H9 (cell line): ENCODE results near the gene STRN. TPM values are rescaled to one million over a fixed set of nuclear protein-coding genes. Genes with fewer than 3 reads are reported as not detected.

Experiments used
- DNase-seq: peaks from one replicate; pipeline ENCODE4 v3.0.0-alpha.2; 2017
- H2AFZ ChIP-seq: one replicate; pipeline ENCODE4 v1.6.1; 2013; ENCODE audit warnings: mild to moderate bottlenecking, low read length, control low read depth, moderate library complexity
- H2AK5ac ChIP-seq: 2 replicates; pipeline ENCODE4 v1.6.1; 2013; ENCODE audit warnings: low read length, control low read depth, mixed read lengths; ENCODE audit not compliant: insufficient read length
- H2BK120ac ChIP-seq: one replicate; pipeline ENCODE4 v1.6.1; 2013; ENCODE audit warnings: low read depth, mild to moderate bottlenecking, low read length, control low read depth, inconsistent platforms; ENCODE audit not compliant: poor library complexity, severe bottlenecking
- H2BK12ac ChIP-seq: 2 replicates; pipeline ENCODE4 v1.6.1; 2013; ENCODE audit warnings: low read length, control low read depth, mixed read lengths, low read depth; ENCODE audit not compliant: insufficient read length
- H2BK15ac ChIP-seq: 2 replicates; pipeline ENCODE4 v1.6.1; 2013; ENCODE audit warnings: low read depth, low read length, control low read depth
- H2BK20ac ChIP-seq: one replicate; pipeline ENCODE4 v1.6.1; 2013; ENCODE audit warnings: low read depth, mild to moderate bottlenecking, low read length, control low read depth, inconsistent platforms; ENCODE audit not compliant: poor library complexity, severe bottlenecking
- H2BK5ac ChIP-seq: 2 replicates; pipeline ENCODE4 v1.6.1; 2013; ENCODE audit warnings: low read length, control low read depth, mixed read lengths; ENCODE audit not compliant: insufficient read length
- H3K14ac ChIP-seq: 2 replicates; pipeline ENCODE4 v1.6.1; 2013; ENCODE audit warnings: low read length, control low read depth; ENCODE audit not compliant: insufficient read depth
- H3K18ac ChIP-seq: 2 replicates; pipeline ENCODE4 v1.6.1; 2013; ENCODE audit warnings: low read depth, mild to moderate bottlenecking, mixed read lengths, low read length, control low read depth; ENCODE audit not compliant: insufficient read length
- H3K23ac ChIP-seq: 2 replicates; pipeline ENCODE4 v1.6.1; 2013; ENCODE audit warnings: low read length, control low read depth, mixed read lengths, low read depth; ENCODE audit not compliant: insufficient read length
- H3K23me2 ChIP-seq: 2 replicates; pipeline ENCODE4 v1.6.1; 2013; ENCODE audit warnings: low read depth, mild to moderate bottlenecking, mixed read lengths, low read length, control low read depth; ENCODE audit not compliant: insufficient read length, poor library complexity, severe bottlenecking
- H3K27ac ChIP-seq: 2 replicates; pipeline ENCODE4 v1.5.1; 2013; ENCODE audit warnings: low read length, control low read depth, mixed read lengths, low read depth; ENCODE audit not compliant: insufficient read length
- H3K27me3 ChIP-seq: 2 replicates; pipeline ENCODE4 v1.6.1; 2013; ENCODE audit warnings: low read length, control low read depth, inconsistent platforms; ENCODE audit not compliant: insufficient read depth
- H3K4ac ChIP-seq: 2 replicates; pipeline ENCODE4 v1.6.1; 2013; ENCODE audit warnings: low read depth, mild to moderate bottlenecking, control low read depth, inconsistent platforms, low read length, moderate library complexity
- H3K4me1 ChIP-seq: 2 replicates; pipeline ENCODE4 v1.6.1; 2013; ENCODE audit warnings: low read length, control low read depth, inconsistent platforms; ENCODE audit not compliant: insufficient read depth
- H3K4me2 ChIP-seq: 2 replicates; pipeline ENCODE4 v1.6.1; 2013; ENCODE audit warnings: low read length, control low read depth, mixed read lengths; ENCODE audit not compliant: insufficient read length, insufficient read depth
- H3K56ac ChIP-seq: 2 replicates; pipeline ENCODE4 v1.6.1; 2013; ENCODE audit warnings: low read depth, mild to moderate bottlenecking, mixed read lengths, low read length, control low read depth; ENCODE audit not compliant: insufficient read length
- H3K79me1 ChIP-seq: 2 replicates; pipeline ENCODE4 v1.6.1; 2013; ENCODE audit warnings: low read depth, mild to moderate bottlenecking, moderate library complexity, low read length, control low read depth, inconsistent platforms; ENCODE audit not compliant: insufficient read depth, poor library complexity, severe bottlenecking
- H3K79me2 ChIP-seq: 2 replicates; pipeline ENCODE4 v1.6.1; 2013; ENCODE audit warnings: low read length, control low read depth, inconsistent platforms; ENCODE audit not compliant: insufficient read depth
- H3K9ac ChIP-seq: 2 replicates; pipeline ENCODE4 v1.6.1; 2013; ENCODE audit warnings: low read length, control low read depth, mixed read lengths; ENCODE audit not compliant: insufficient read length; ENCODE audit errors: extremely low read depth
- H3K9me3 ChIP-seq: one replicate; pipeline ENCODE4 v1.6.1; 2013; ENCODE audit warnings: low read depth, low read length, inconsistent platforms; ENCODE audit not compliant: control insufficient read depth
- H3T11ph ChIP-seq: one replicate; pipeline ENCODE4 v1.6.1; 2013; ENCODE audit warnings: mild to moderate bottlenecking, low read length, control low read depth, inconsistent platforms
- H4K20me1 ChIP-seq: one replicate; pipeline ENCODE4 v1.6.1; 2013; ENCODE audit not compliant: control insufficient read depth, insufficient read length, insufficient read depth
- H4K5ac ChIP-seq: 2 replicates; pipeline ENCODE4 v1.6.1; 2013; ENCODE audit warnings: low read depth, mild to moderate bottlenecking, mixed read lengths, low read length, control low read depth; ENCODE audit not compliant: insufficient read length
- H4K8ac ChIP-seq: replicated peaks from 2 replicates; pipeline ENCODE4 v1.6.1; 2013; ENCODE audit warnings: low read length, control low read depth, mixed read lengths, low read depth; ENCODE audit not compliant: insufficient read length
- H4K91ac ChIP-seq: 2 replicates; pipeline ENCODE4 v1.6.1; 2013; ENCODE audit warnings: low read depth, mild to moderate bottlenecking, moderate library complexity, mixed read lengths, low read length, control low read depth; ENCODE audit not compliant: insufficient read length
- H3K27ac Mint-ChIP-seq, 3 experiments: 2 replicates in 2 of 3; 3 replicates in 1 of 3; pipeline ENCODE4 v1.8.0; 2020 to 2021; ENCODE audit warnings: mixed read lengths in 3 of 3, mild to moderate bottlenecking in 1 of 3, moderate library complexity in 1 of 3
- H3K27me3 Mint-ChIP-seq: 2 replicates; pipeline ENCODE4 v1.8.0; 2021; ENCODE audit warnings: low read depth, mild to moderate bottlenecking, moderate library complexity, mixed read lengths
- H3K36me3 Mint-ChIP-seq, 3 experiments: 2 replicates in 2 of 3; 3 replicates in 1 of 3; pipeline ENCODE4 v1.8.0; 2020 to 2021; ENCODE audit warnings: low read depth in 3 of 3, mixed read lengths in 3 of 3; ENCODE audit not compliant: insufficient read depth in 1 of 3
- H3K4me1 Mint-ChIP-seq, 2 experiments: 2 replicates each; pipeline ENCODE4 v1.8.0; 2020; ENCODE audit warnings: mixed read lengths in 2 of 2
- H3K4me3 Mint-ChIP-seq, 2 experiments: 2 replicates in 1 of 2; 3 replicates in 1 of 2; pipeline ENCODE4 v1.8.0; 2020 to 2021; ENCODE audit warnings: mild to moderate bottlenecking in 2 of 2, mixed read lengths in 2 of 2, moderate library complexity in 1 of 2
- H3K9me3 Mint-ChIP-seq, 2 experiments: 2 replicates in 1 of 2; 3 replicates in 1 of 2; pipeline ENCODE4 v1.8.0; 2020; ENCODE audit warnings: mild to moderate bottlenecking in 2 of 2, mixed read lengths in 2 of 2, moderate library complexity in 1 of 2
- CTCF ChIP-seq: fragments of 200-600 bp; sonication (generic); conservative IDR thresholded peaks from 3 replicates; pipeline ENCODE4 v1.8.0; 2021; ENCODE audit warnings: antibody characterized with exemption, mild to moderate bottlenecking
- total RNA-seq: library from RNA; stranded (reverse); gene quantifications from 2 replicates; pipeline ENCODE4 v1.2.1, GENCODE V29; 2021

Gene STRN
- total RNA-seq, 1 experiment from 2014 or later = 31.7 TPM

DNA sequence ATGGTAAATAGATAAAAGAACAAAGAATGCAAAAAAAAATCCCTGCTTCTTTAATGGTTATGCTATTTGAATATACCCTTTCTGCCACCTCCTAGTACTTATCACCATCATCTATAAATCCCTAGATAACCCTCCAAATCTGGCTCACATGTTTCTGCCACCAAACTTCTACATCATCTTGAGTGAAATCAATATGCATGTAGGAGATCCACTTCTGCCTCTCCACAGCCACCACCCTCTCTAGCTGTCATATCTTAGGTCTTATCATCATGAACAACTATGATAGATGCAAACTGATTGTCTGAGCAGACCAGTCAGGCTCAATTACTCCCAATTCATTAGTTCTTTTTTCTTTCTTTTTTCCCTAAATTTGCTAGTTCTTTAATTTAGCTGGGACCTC lies 55.3 kb downstream of the STRN start:
- Mint-ChIP-seq H3K27ac (no peak overlapping the region), H3K36me3 (peaks cover 0 to 7% (median 0%) of the 10 kb centered on the region in 3 experiments; a peak in 3 of 7 replicates), H3K4me3 (no peak overlapping the region), H3K27me3 (no peaks in the 10 kb centered on the region), H3K9me3 (no peaks in the 10 kb centered on the region), H3K4me1 (peaks cover 8 to 15% of the 10 kb centered on the region in 2 experiments)
- H3K23me2 ChIP-seq = no peaks in the 10 kb centered on the region
- H3K14ac ChIP-seq = no peak overlapping the region
- no peaks in the 10 kb centered on the region for H3K79me2 ChIP-seq
- no peak overlapping the region for H2BK12ac ChIP-seq
- no peak overlapping the region for H3T11ph ChIP-seq
- no peak for DNase-seq
- peaks cover 2% of the 10 kb centered on the region for H3K79me1 ChIP-seq
- no peak overlapping the region for H3K56ac ChIP-seq
- H3K27ac ChIP-seq = no peak overlapping the region
- H3K9ac ChIP-seq = no peak overlapping the region
- no peak overlapping the region for H2BK15ac ChIP-seq
- no peak overlapping the region for H3K4me2 ChIP-seq
- no peak overlapping the region for H4K8ac ChIP-seq
- no peak overlapping the region for H3K4ac ChIP-seq
- no peak overlapping the region for H3K18ac ChIP-seq
- no peak for TF ChIP-seq CTCF
- no peak overlapping the region for H2AK5ac ChIP-seq
- no peak overlapping the region for H2BK5ac ChIP-seq
- H2AFZ ChIP-seq = no peak overlapping the region
- H4K91ac ChIP-seq = no peak overlapping the region
- H3K27me3 ChIP-seq = no peaks in the 10 kb centered on the region
- no peak overlapping the region for H3K23ac ChIP-seq
- H3K4me1 ChIP-seq = no peaks in the 10 kb centered on the region
- no peak overlapping the region for H2BK120ac ChIP-seq
- H3K9me3 ChIP-seq = no peaks in the 10 kb centered on the region
- H2BK20ac ChIP-seq = no peak overlapping the region
- no peak overlapping the region for H4K5ac ChIP-seq
- no peaks in the 10 kb centered on the region for H4K20me1 ChIP-seq
